Activated naive CD4-positive, alpha-beta T cell treated with anti-CD3 and anti-CD28 coated beads, Interleukin-2, amount 50 U/mL, for 72 hours (primary cell): Measurements from ENCODE around the gene ARL17A. TPM values are rescaled to one million over a fixed set of nuclear protein-coding genes. Genes with fewer than 3 reads are reported as not detected.
"Not testable (repeated sequence)": the region's sequence is repeated elsewhere in the genome, so short reads cannot be mapped to it uniquely, and the experiment has no call there.

ENCODE experiments used
- ATAC-seq, 2 donors: fragments of 150-1000 bp; cut with Tn5 transposase; 2 replicates each; pipeline ENCODE4 v1.10.0; 2021; ENCODE audit warnings: mild to moderate bottlenecking in 2 of 2, moderate library complexity in 2 of 2
- DNase-seq, 2 donors: peaks; one replicate each; pipeline ENCODE4 v3.0.0; 2021 to 2022; ENCODE audit warnings: low spot score in 2 of 2
- H3K27ac Mint-ChIP-seq, 2 donors: one replicate each; pipeline ENCODE4 v1.8.0; 2022; ENCODE audit warnings: mild to moderate bottlenecking in 2 of 2, mixed read lengths in 2 of 2
- H3K36me3 Mint-ChIP-seq, 2 donors: one replicate each; pipeline ENCODE4 v1.8.0; 2022; ENCODE audit warnings: mixed read lengths in 2 of 2
- H3K9me3 Mint-ChIP-seq, 2 donors: one replicate each; pipeline ENCODE4 v1.8.0; 2022; ENCODE audit warnings: mixed read lengths in 2 of 2
- total RNA-seq, 2 donors: library from RNA; stranded (reverse); gene quantifications; one replicate each; pipeline ENCODE4 v1.2.3, GENCODE V29; 2022

ARL17A gene
- total RNA-seq, 2 donors from 2014 or later = 20.6 to 27.9 TPM

GRCh38 chr17:46571796-46572195, 7.7 kb downstream of the ARL17A start:
- not testable (repeated sequence) for DNase-seq, H3K27ac Mint-ChIP-seq, H3K36me3 Mint-ChIP-seq, H3K9me3 Mint-ChIP-seq, ATAC-seq

- DNase-seq, H3K36me3 Mint-ChIP-seq, H3K27ac Mint-ChIP-seq, H3K9me3 Mint-ChIP-seq: not testable (repeated sequence)
- ATAC-seq = peak in 1 of 2 donors; percentile 29
Measured at GRCh38 chr17:46566980-46567379, 12.5 kb downstream of the ARL17A start.

- not testable (repeated sequence) for H3K9me3 Mint-ChIP-seq, DNase-seq, H3K36me3 Mint-ChIP-seq, H3K27ac Mint-ChIP-seq
- ATAC-seq = peak in 1 of 2 donors; percentile 64
Measured at GRCh38 chr17:46566284-46566683, 13.2 kb downstream of the ARL17A start.

GRCh38 chr17:46560048-46560447, 19.4 kb downstream of the ARL17A start:
- H3K9me3 Mint-ChIP-seq, ATAC-seq, H3K27ac Mint-ChIP-seq, H3K36me3 Mint-ChIP-seq, DNase-seq: not testable (repeated sequence)

- DNase-seq, H3K9me3 Mint-ChIP-seq, ATAC-seq, H3K36me3 Mint-ChIP-seq, H3K27ac Mint-ChIP-seq: not testable (repeated sequence)
Measured at GRCh38 chr17:46559155-46559554, 20.3 kb downstream of the ARL17A start.

- not testable (repeated sequence) for ATAC-seq, DNase-seq, H3K27ac Mint-ChIP-seq, H3K9me3 Mint-ChIP-seq, H3K36me3 Mint-ChIP-seq
Measured at GRCh38 chr17:46548607-46549006, 30.9 kb downstream of the ARL17A start.

- H3K9me3 Mint-ChIP-seq, H3K27ac Mint-ChIP-seq, DNase-seq, ATAC-seq, H3K36me3 Mint-ChIP-seq: not testable (repeated sequence)
Measured at GRCh38 chr17:46534716-46535115, 44.8 kb downstream of the ARL17A start.

GRCh38 chr17:46512168-46512567, 67.3 kb downstream of the ARL17A start, which contains the start of gene LRRC37A2:
TSS of gene LRRC37A2 (plus strand) at chr17:46512468. CDS start at chr17:46512713, 245 bp downstream.
- ATAC-seq, H3K9me3 Mint-ChIP-seq, DNase-seq, H3K27ac Mint-ChIP-seq, H3K36me3 Mint-ChIP-seq: not testable (repeated sequence)

GRCh38 chr17:46505896-46506295, 73.6 kb downstream of the ARL17A start:
- H3K9me3 Mint-ChIP-seq, H3K36me3 Mint-ChIP-seq, DNase-seq, ATAC-seq, H3K27ac Mint-ChIP-seq: not testable (repeated sequence)

GRCh38 chr17:46499437-46500139, 79.9 kb downstream of the ARL17A start:
- not testable (repeated sequence) for DNase-seq, ATAC-seq

GRCh38 chr17:46492021-46492420, 87.5 kb downstream of the ARL17A start:
- ATAC-seq, H3K27ac Mint-ChIP-seq, H3K9me3 Mint-ChIP-seq, H3K36me3 Mint-ChIP-seq: not testable (repeated sequence)
- peak in 1 of 2 donors; percentile 31 for DNase-seq

More at GRCh38 chr17:46499437-46500139, 79.9 kb downstream of the ARL17A start:
- not testable (repeated sequence) for H3K36me3 Mint-ChIP-seq, H3K27ac Mint-ChIP-seq, H3K9me3 Mint-ChIP-seq

GRCh38 chr17:46481310-46481709, 98.2 kb downstream of the ARL17A start:
- not testable (repeated sequence) for H3K27ac Mint-ChIP-seq, H3K36me3 Mint-ChIP-seq, H3K9me3 Mint-ChIP-seq, DNase-seq, ATAC-seq

GRCh38 chr17:46478823-46479222, 100.7 kb downstream of the ARL17A start:
- H3K9me3 Mint-ChIP-seq, DNase-seq, H3K27ac Mint-ChIP-seq, H3K36me3 Mint-ChIP-seq, ATAC-seq: not testable (repeated sequence)

- H3K27ac Mint-ChIP-seq, H3K36me3 Mint-ChIP-seq, ATAC-seq, DNase-seq, H3K9me3 Mint-ChIP-seq: not testable (repeated sequence)
Measured at GRCh38 chr17:46475583-46475982, 103.9 kb downstream of the ARL17A start.

GRCh38 chr17:46474489-46474888, 105.0 kb downstream of the ARL17A start:
- not testable (repeated sequence) for DNase-seq, H3K9me3 Mint-ChIP-seq, H3K36me3 Mint-ChIP-seq, H3K27ac Mint-ChIP-seq, ATAC-seq

GRCh38 chr17:46467618-46468017, 111.9 kb downstream of the ARL17A start:
- H3K36me3 Mint-ChIP-seq, ATAC-seq, DNase-seq, H3K9me3 Mint-ChIP-seq, H3K27ac Mint-ChIP-seq: not testable (repeated sequence)
